GM12878 (cell line): ENCODE results near the gene OXER1.

Experiments used
- CTCF ChIP-seq, 3 experiments: IDR thresholded peaks in 2 of 3; conservative IDR thresholded peaks in 1 of 3; 2 replicates each; pipeline ENCODE4 v1.5.1; 2011; ENCODE audit warnings: low read depth in 3 of 3, low read length in 3 of 3, mild to moderate bottlenecking in 3 of 3, control low read depth in 2 of 3, moderate library complexity in 2 of 3, inconsistent platforms in 1 of 3, mixed read lengths in 1 of 3; ENCODE audit not compliant: control insufficient read depth in 2 of 3, insufficient read depth in 1 of 3; ENCODE audit errors: extremely low read depth in 1 of 3
- EZH2 ChIP-seq: IDR thresholded peaks from 2 replicates; pipeline ENCODE4 v1.6.1; 2012; ENCODE audit warnings: low read depth, mild to moderate bottlenecking, control low read depth, inconsistent platforms, low read length, borderline replicate concordance; ENCODE audit not compliant: control insufficient read depth
- FOS ChIP-seq: IDR thresholded peaks from 3 replicates; pipeline ENCODE4 v1.6.1; 2011; ENCODE audit warnings: borderline replicate concordance; ENCODE audit not compliant: insufficient read length; ENCODE audit errors: extremely low read depth
- GABPA ChIP-seq: IDR thresholded peaks from 2 replicates; pipeline ENCODE4 v1.6.1; 2014; ENCODE audit warnings: antibody characterized with exemption, low read depth, mild to moderate bottlenecking, inconsistent platforms
- POLR2AphosphoS5 ChIP-seq: IDR thresholded peaks from 2 replicates; pipeline ENCODE4 v1.6.1; 2011; ENCODE audit warnings: mild to moderate bottlenecking, low read length, inconsistent platforms
- RAD51 ChIP-seq: fragments of 450-650 bp; IDR thresholded peaks from 2 replicates; pipeline ENCODE4 v1.6.1; 2016; ENCODE audit warnings: moderate library complexity, mild to moderate bottlenecking, inconsistent platforms
- SUPT20H ChIP-seq: IDR thresholded peaks from 2 replicates; pipeline ENCODE4 v1.6.1; 2011; ENCODE audit warnings: low read depth, mild to moderate bottlenecking, low read length, moderate library complexity, borderline replicate concordance; ENCODE audit not compliant: control insufficient read depth
- YBX1 ChIP-seq: fragments of 450-650 bp; IDR thresholded peaks from 2 replicates; pipeline ENCODE4 v1.6.1; 2016; ENCODE audit warnings: antibody characterized with exemption
- YY1 ChIP-seq: IDR thresholded peaks from 2 replicates; pipeline ENCODE4 v1.6.1; 2011; ENCODE audit warnings: low read depth, mild to moderate bottlenecking, low read length

GRCh38 chr2:42712934-42713333 is 51.0 kb downstream of the OXER1 start:
- no peak for TF ChIP-seq EZH2
- no peak for TF ChIP-seq CTCF (IDR thresholded peaks at IDR 0.05 in 2 of 3, conservative IDR thresholded peaks at IDR 0.05 in 1 of 3; ENCODE audit: control insufficient read depth in 2 of 3, extremely low read depth in 1 of 3, insufficient read depth in 1 of 3, low read depth in 3 of 3, low read length in 3 of 3)
- TF ChIP-seq YBX1, result no peak
- no peak for TF ChIP-seq SUPT20H
- no peak for TF ChIP-seq RAD51
- TF ChIP-seq GABPA, result no peak
- TF ChIP-seq POLR2AphosphoS5, result no peak
- no peak for TF ChIP-seq FOS
- no peak for TF ChIP-seq YY1
